Measurements from ENCODE around the gene VWC2. TPM values are rescaled to one million over a fixed set of nuclear protein-coding genes. Genes with fewer than 3 reads are reported as not detected.

VWC2 gene
- total and polyA plus RNA-seq, 10 of the 15 experiments (the other 5 are each of a cell fraction or from before 2014, with no cell fraction given) = 0.01 to 0.06 (median 0.03) TPM; not detected in 7

DNA sequence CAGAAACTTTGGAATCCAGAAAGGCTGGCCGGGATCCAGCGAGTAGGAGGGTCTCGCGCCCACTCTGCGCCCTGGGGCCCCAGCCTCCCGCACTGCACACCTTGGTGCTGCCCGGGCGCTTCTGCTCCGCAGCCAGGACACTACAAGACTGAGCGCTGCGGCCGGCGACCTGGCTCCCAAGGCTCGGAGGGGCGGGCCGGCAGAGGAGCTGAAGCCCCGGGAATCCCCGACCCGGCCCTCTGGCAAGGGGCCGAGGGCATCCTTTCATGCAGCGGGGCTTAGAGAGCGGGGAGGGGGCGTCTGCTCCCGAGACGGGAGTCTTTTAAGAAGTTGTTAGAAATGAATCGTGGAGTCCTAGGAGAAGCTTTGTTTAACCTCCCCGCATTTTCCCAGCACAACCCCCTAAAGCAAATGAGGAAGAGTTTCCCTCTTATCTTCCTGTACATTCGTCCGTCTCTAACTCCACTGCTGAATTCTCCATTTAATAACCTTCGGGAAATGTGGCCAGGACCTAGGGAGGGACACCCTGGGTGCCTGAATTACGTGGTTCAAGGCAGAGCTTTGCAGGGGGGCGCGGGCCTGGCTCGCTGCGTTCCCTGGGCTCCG, 1.1 kb downstream of the VWC2 start:
- in situ Hi-C loops (cut with MboI) = loop anchor here (25.0 kb wide), 2 partner anchors 287 to 1837 kb away; partner anchors contain the start of gene PKD1L1

More for the DNA sequence above, 1.1 kb downstream of the VWC2 start:
- Histone ChIP-seq H3K4me3 (no peak overlapping the region; the same call in 1 of the 2 replicates), H3K9me3 (replicated peaks; ENCODE audit: control insufficient read depth, insufficient read depth, low read length) (no peaks in the 10 kb centered on the region; the same call in 2 of the 3 replicates), H3K27me3 (replicated peaks in 1 of 2; ENCODE audit: control insufficient read depth in 2 of 2, insufficient read depth in 2 of 2, low read length in 1 of 2) (peaks cover 13 to 33% of the 10 kb centered on the region in 2 experiments), H3K4me2 (ENCODE audit: control insufficient read depth, insufficient read depth) (peak overlapping the region; percentile 25; the same call in 1 of the 2 replicates), H3K79me2 (ENCODE audit: control insufficient read depth, insufficient read depth, low read length) (no peaks in the 10 kb centered on the region), H3K4me1 (ENCODE audit: control insufficient read depth, insufficient read depth, low read length) (peaks cover 17% of the 10 kb centered on the region), H3K27ac (ENCODE audit: control insufficient read depth, insufficient read depth) (no peak overlapping the region), H4K20me1 (ENCODE audit: control insufficient read depth, insufficient read depth) (no peaks in the 10 kb centered on the region), H3K9ac (ENCODE audit: control insufficient read depth, insufficient read depth, low read length) (no peak overlapping the region), H3K36me3 (ENCODE audit: control insufficient read depth in 2 of 2, insufficient read depth in 2 of 2, low read length in 1 of 2) (no peaks in the 10 kb centered on the region), H2AFZ (ENCODE audit: control insufficient read depth, low read depth, low read length) (no peak overlapping the region)
- BruUV-seq (replicated peaks) = no TSS peak
- ChIA-PET CTCF (no interaction called here), SMC1A (ENCODE audit: uncharacterized antibody, unreplicated experiment) (no interaction called here), POLR2A (no interaction called here), RAD21 (ENCODE audit: unreplicated experiment) (no interaction called here)
- FAIRE-seq = no peak
- 8% methylated on average over 36 of the region's 36 CpGs for WGBS (ENCODE audit: insufficient coverage, insufficient replicate concordance, low lambda C conversion rate, missing lambda C conversion rate)
- DNase-seq (ENCODE audit: low read depth, low spot score) = no peak
- no peak for ATAC-seq
- TF ChIP-seq SIN3A (IDR thresholded peaks at IDR 0.05; ENCODE audit: low read depth, low read length) (no peak), EZH2 (IDR thresholded peaks at IDR 0.05; ENCODE audit: borderline replicate concordance, control insufficient read depth, low read depth, low read length) (peak; percentile 99; the same call in 1 of the 2 replicates), POU2F2 (IDR thresholded peaks at IDR 0.05; ENCODE audit: borderline replicate concordance, low read depth, low read length) (no peak), IRF5 (IDR thresholded peaks at IDR 0.05; ENCODE audit: borderline replicate concordance) (no peak)
- TF ChIP-seq, protein P1, sequence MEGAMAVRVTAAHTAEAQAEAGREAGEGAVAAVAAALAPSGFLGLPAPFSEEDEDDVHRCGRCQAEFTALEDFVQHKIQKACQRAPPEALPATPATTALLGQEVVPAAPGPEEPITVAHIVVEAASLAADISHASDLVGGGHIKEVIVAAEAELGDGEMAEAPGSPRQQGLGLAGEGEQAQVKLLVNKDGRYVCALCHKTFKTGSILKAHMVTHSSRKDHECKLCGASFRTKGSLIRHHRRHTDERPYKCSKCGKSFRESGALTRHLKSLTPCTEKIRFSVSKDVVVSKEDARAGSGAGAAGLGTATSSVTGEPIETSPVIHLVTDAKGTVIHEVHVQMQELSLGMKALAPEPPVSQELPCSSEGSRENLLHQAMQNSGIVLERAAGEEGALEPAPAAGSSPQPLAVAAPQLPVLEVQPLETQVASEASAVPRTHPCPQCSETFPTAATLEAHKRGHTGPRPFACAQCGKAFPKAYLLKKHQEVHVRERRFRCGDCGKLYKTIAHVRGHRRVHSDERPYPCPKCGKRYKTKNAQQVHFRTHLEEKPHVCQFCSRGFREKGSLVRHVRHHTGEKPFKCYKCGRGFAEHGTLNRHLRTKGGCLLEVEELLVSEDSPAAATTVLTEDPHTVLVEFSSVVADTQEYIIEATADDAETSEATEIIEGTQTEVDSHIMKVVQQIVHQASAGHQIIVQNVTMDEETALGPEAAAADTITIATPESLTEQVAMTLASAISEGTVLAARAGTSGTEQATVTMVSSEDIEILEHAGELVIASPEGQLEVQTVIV (IDR thresholded peaks at IDR 0.05; ENCODE audit: borderline replicate concordance, partially characterized antibody) = no peak
- intact Hi-C loops (cut with micrococcal nuclease; ENCODE audit: unreplicated experiment) = no loop called here
